HCT116 (cell line): Measurements from ENCODE around the gene KIF13A. TPM values are rescaled to one million over a fixed set of nuclear protein-coding genes. Genes with fewer than 3 reads are reported as not detected.

Experiments used
- ATAC-seq: fragments of 200-7000 bp; cut with Tn5 transposase; 2 replicates; pipeline ENCODE4 v1.9.1; 2020; ENCODE audit warnings: mild to moderate bottlenecking, moderate library complexity
- BruUV-seq: library from RNA; stranded (reverse); fragments of 400-500 nt; replicated peaks from 2 replicates; lab custom pipeline; 2021; lab: Mats Ljungman, UMichigan
- CTCF ChIA-PET: fragments of 300-600 bp; sonication (Branson Sonifier 250); formaldehyde crosslinking; loops from one replicate; lab custom pipeline; 2021; ENCODE audit warnings: antibody characterized with exemption; lab: Charles Lee
- POLR2A ChIA-PET: fragments of 300-600, 350-600 bp; sonication (Branson Sonifier 250); formaldehyde crosslinking; loops from one replicate; lab custom pipeline; 2021; ENCODE audit warnings: antibody characterized with exemption; lab: Charles Lee
- RAD21 ChIA-PET, 2 experiments: fragments of 300-600 bp; sonication (Branson Sonifier 250); formaldehyde crosslinking; loops; one replicate each; lab custom pipeline; 2023; ENCODE audit warnings: low total read pairs in 2 of 2; ENCODE audit not compliant: uncharacterized antibody in 2 of 2, unreplicated experiment in 2 of 2, low non-redundant PET in 1 of 2; lab: Charles Lee
- DNase-seq: peaks from one replicate; pipeline ENCODE4 v3.0.0-alpha.2; 2010; ENCODE audit warnings: low read depth, low spot score
- H2AFZ ChIP-seq: fragments of 200-600 bp; shearing (Covaris generic), sonication (generic); 2 replicates; pipeline ENCODE4 v1.6.1; 2017; ENCODE audit warnings: low read depth, mixed run types, mixed read lengths, antibody characterized with exemption, low read length; ENCODE audit not compliant: poor library complexity, severe bottlenecking
- H3K27ac ChIP-seq: 2 replicates; pipeline ENCODE4 v1.5.1; 2012; ENCODE audit warnings: low read depth, low read length
- H3K27me3 ChIP-seq: fragments of 200-600 bp; sonication (generic); 2 replicates; pipeline ENCODE4 v1.6.1; 2016; ENCODE audit warnings: mixed run types, low read length, mixed read lengths; ENCODE audit not compliant: insufficient read depth
- H3K36me3 ChIP-seq, 2 experiments: fragments of 200-500 bp in 1 of 2; fragments of 200-600 bp in 1 of 2; sonication (Bioruptor generic) in 1 of 2; sonication (generic) in 1 of 2; 2 replicates each; pipeline versions ENCODE4 v1.5.1 to v1.6.1; 2014 to 2016; ENCODE audit warnings: low read length in 2 of 2, inconsistent platforms in 1 of 2, mixed read lengths in 1 of 2, mixed run types in 1 of 2; ENCODE audit not compliant: insufficient read depth in 2 of 2, control insufficient read depth in 1 of 2
- H3K4me1 ChIP-seq, 2 experiments: fragments of 200-600 bp in 1 of 2; sonication (generic) in 1 of 2; 2 replicates each; pipeline versions ENCODE4 v1.5.1 to v1.6.1; 2012 to 2017; ENCODE audit warnings: low read length in 2 of 2, inconsistent platforms in 1 of 2, mild to moderate bottlenecking in 1 of 2, mixed read lengths in 1 of 2, mixed run types in 1 of 2, moderate library complexity in 1 of 2; ENCODE audit not compliant: insufficient read depth in 2 of 2, control insufficient read depth in 1 of 2
- H3K4me2 ChIP-seq: fragments of 200-600 bp; sonication (generic); 2 replicates; pipeline ENCODE4 v1.6.1; 2017; ENCODE audit warnings: mixed run types, low read length, mixed read lengths
- H3K4me3 ChIP-seq, 2 experiments: fragments of 200-600 bp in 1 of 2; sonication (generic) in 1 of 2; replicated peaks in 1 of 2; 2 replicates each; pipeline ENCODE4 v1.5.1; 2011 to 2016; ENCODE audit warnings: low read length in 2 of 2, control low read depth in 1 of 2, low read depth in 1 of 2, mild to moderate bottlenecking in 1 of 2, mixed read lengths in 1 of 2, mixed run types in 1 of 2
- H3K79me2 ChIP-seq: fragments of 200-600 bp; sonication (generic); 2 replicates; pipeline ENCODE4 v1.6.1; 2017; ENCODE audit warnings: mild to moderate bottlenecking, mixed run types, low read length, moderate library complexity, mixed read lengths; ENCODE audit not compliant: insufficient read depth
- H3K9ac ChIP-seq: fragments of 200-600 bp; sonication (generic); 2 replicates; pipeline ENCODE4 v1.6.1; 2016; ENCODE audit warnings: low read length, mixed read lengths
- H3K9me2 ChIP-seq: fragments of 200-600 bp; sonication (generic), shearing (Covaris generic); 2 replicates; pipeline ENCODE4 v1.6.1; 2017; ENCODE audit warnings: mixed run types, mild to moderate bottlenecking, moderate library complexity; ENCODE audit not compliant: insufficient read depth
- H3K9me3 ChIP-seq, 2 experiments: fragments of 200-500 bp in 1 of 2; fragments of 200-600 bp in 1 of 2; sonication (Bioruptor generic) in 1 of 2; sonication (generic) in 1 of 2; 2 replicates each; pipeline ENCODE4 v1.6.1; 2014 to 2017; ENCODE audit warnings: low read length in 2 of 2, mixed read lengths in 2 of 2, inconsistent platforms in 1 of 2, low read depth in 1 of 2, mild to moderate bottlenecking in 1 of 2, mixed run types in 1 of 2, moderate library complexity in 1 of 2; ENCODE audit not compliant: control insufficient read depth in 1 of 2, insufficient read depth in 1 of 2
- H4K20me1 ChIP-seq: fragments of 200-600 bp; sonication (generic), shearing (Covaris generic); 2 replicates; pipeline ENCODE4 v1.6.1; 2017; ENCODE audit warnings: mixed run types, mild to moderate bottlenecking, moderate library complexity; ENCODE audit not compliant: insufficient read depth
- CEBPB ChIP-seq: IDR thresholded peaks from 2 replicates; pipeline ENCODE4 v1.6.1; 2012; ENCODE audit warnings: low read depth
- ELF1 ChIP-seq: IDR thresholded peaks from 2 replicates; pipeline ENCODE4 v1.6.1; 2012; ENCODE audit warnings: low read depth, borderline replicate concordance
- EZH2 ChIP-seq: fragments of 200-600 bp; sonication (generic); IDR thresholded peaks from 2 replicates; pipeline ENCODE4 v1.6.1; 2017; ENCODE audit warnings: antibody characterized with exemption, mixed run types
- EZH2phosphoT487 ChIP-seq: fragments of 200-600 bp; IDR thresholded peaks from 2 replicates; pipeline ENCODE4 v1.6.1; 2018; ENCODE audit warnings: antibody characterized with exemption, borderline replicate concordance
- FOSL1 ChIP-seq: IDR thresholded peaks from 2 replicates; pipeline ENCODE4 v1.6.1; 2012; ENCODE audit warnings: low read depth
- JUND ChIP-seq: IDR thresholded peaks from 2 replicates; pipeline ENCODE4 v1.6.1; 2012
- POLR2A ChIP-seq: IDR thresholded peaks from 2 replicates; pipeline ENCODE4 v1.7.0; 2011; ENCODE audit warnings: borderline replicate concordance; ENCODE audit not compliant: insufficient read depth, insufficient read length; ENCODE audit errors: extremely low read depth
- POLR2AphosphoS5 ChIP-seq: IDR thresholded peaks from 2 replicates; pipeline ENCODE4 v1.6.1; 2011; ENCODE audit warnings: mild to moderate bottlenecking, low read depth, low read length, moderate library complexity
- SRF ChIP-seq: IDR thresholded peaks from 2 replicates; pipeline ENCODE4 v1.6.1; 2012; ENCODE audit warnings: low read depth
- ZNF274 ChIP-seq: fragments of 200-500 bp; sonication (Bioruptor generic); IDR thresholded peaks from 2 replicates; pipeline ENCODE4 v1.6.1; 2014; ENCODE audit warnings: mild to moderate bottlenecking, low read depth, low read length, inconsistent platforms
- intact Hi-C: fragments of 100-400 bp; cut with micrococcal nuclease; formaldehyde crosslinking; loops from 2 replicates; pipeline ENCODE4 v1.10.0; 2022
- total RNA-seq: library from RNA; stranded (reverse); gene quantifications from one replicate; pipeline ENCODE4 v1.2.1, GENCODE V29; 2021; ENCODE audit not compliant: unreplicated experiment

Gene KIF13A
- total RNA-seq, 1 experiment from 2014 or later = 23.1 TPM

GRCh38 chr6:18004256-18004985, 17.0 kb upstream of the KIF13A start:
- H3K9me3 ChIP-seq = no peaks in the 10 kb centered on the region
- TF ChIP-seq CEBPB (no peak), ELF1 (no peak), JUND (no peak), POLR2AphosphoS5 (no peak), ZNF274 (no peak)
- DNase-seq (no peak), ATAC-seq (no peak)
- POLR2A ChIA-PET = no interaction called here
- no peaks in the 10 kb centered on the region for H3K4me1 ChIP-seq
- H3K9me2 ChIP-seq = no peaks in the 10 kb centered on the region
- RAD21 ChIA-PET = no interaction called here
- H3K4me3 ChIP-seq = no peak overlapping the region
- H3K79me2 ChIP-seq = no peaks in the 10 kb centered on the region
- intact Hi-C loops = no loop called here
- no peaks in the 10 kb centered on the region for H3K27me3 ChIP-seq
- no peaks in the 10 kb centered on the region for H3K36me3 ChIP-seq
- H3K27ac ChIP-seq = no peak overlapping the region
- no peak overlapping the region for H3K9ac ChIP-seq
- BruUV-seq = no TSS peak
- no peak overlapping the region for H2AFZ ChIP-seq
- CTCF ChIA-PET = no interaction called here
- no peaks in the 10 kb centered on the region for H4K20me1 ChIP-seq
- no peak overlapping the region for H3K4me2 ChIP-seq

GRCh38 chr6:17999425-17999824, 12.0 kb upstream of the KIF13A start:
- POLR2A ChIA-PET = no interaction called here

More at GRCh38 chr6:17999425-17999824, 12.0 kb upstream of the KIF13A start:
- H3K27me3 ChIP-seq = no peaks in the 10 kb centered on the region
- DNase-seq (no peak), ATAC-seq (no peak)
- TF ChIP-seq ELF1 (no peak), POLR2A (no peak), EZH2phosphoT487 (no peak), SRF (no peak), EZH2 (no peak), FOSL1 (no peak), ZNF274 (no peak)
- CTCF ChIA-PET = no interaction called here
- H3K9ac ChIP-seq = no peak overlapping the region
- H3K27ac ChIP-seq = no peak overlapping the region
- no peaks in the 10 kb centered on the region for H3K9me3 ChIP-seq
- peaks cover 0 to 11% of the 10 kb centered on the region in 2 experiments; a peak in 2 of 4 replicates for H3K4me1 ChIP-seq
- no peak overlapping the region for H2AFZ ChIP-seq
- no peaks in the 10 kb centered on the region for H3K9me2 ChIP-seq
- H4K20me1 ChIP-seq = no peaks in the 10 kb centered on the region
- RAD21 ChIA-PET = no interaction called here
- H3K36me3 ChIP-seq = no peaks in the 10 kb centered on the region
- intact Hi-C loops = no loop called here
- no peak overlapping the region for H3K4me3 ChIP-seq
- H3K79me2 ChIP-seq = no peaks in the 10 kb centered on the region
- no peak overlapping the region for H3K4me2 ChIP-seq
- BruUV-seq = no TSS peak
